ENCODE data around the gene STX12.
"Not testable (repeated sequence)": the region's sequence is repeated elsewhere in the genome, so short reads cannot be mapped to it uniquely, and the experiment has no call there.

STX12 gene

DNA sequence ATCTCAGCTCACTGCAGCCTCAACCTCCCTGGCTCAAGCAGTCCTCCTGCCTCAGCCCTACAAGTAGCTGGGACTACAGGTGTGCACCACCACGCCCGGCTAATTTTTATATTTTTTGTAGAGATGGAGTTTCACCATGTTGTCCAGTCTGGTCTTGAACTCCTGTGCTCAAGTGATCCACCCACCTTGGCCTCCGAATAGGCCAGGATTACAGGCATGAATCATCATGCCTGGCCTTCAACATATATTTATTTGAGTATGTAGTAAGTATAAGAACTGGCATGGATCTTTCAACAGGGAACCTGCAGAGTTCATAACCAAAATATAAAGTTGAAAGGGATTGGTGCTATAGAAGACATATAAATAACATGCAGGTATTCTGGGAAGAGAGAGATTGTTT, 2.3 kb downstream of the STX12 start:
- DNase-seq (ENCODE audit: low read depth in 3 of 3) = not testable (repeated sequence)

DNA sequence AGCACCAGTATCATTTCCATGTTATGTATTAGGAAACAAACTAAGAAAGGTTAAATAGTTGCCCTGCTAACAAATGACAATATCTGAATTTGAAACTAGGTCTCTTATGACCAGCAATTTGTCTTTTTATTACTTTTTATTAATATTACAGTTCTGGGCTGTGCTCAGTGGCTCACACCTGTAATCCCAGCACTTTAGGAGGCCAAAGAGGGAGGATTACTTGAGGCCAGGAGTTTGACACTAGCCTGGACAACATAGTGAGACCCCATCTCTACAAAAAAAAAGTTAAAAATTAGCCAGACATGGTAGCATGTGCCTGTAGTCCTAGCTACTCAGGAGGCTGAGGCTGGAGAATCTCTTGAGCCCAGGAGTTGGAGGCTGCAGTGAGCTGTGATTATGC, 3.3 kb downstream of the STX12 start:
- DNase-seq (ENCODE audit: low read depth in 3 of 3) = not testable (repeated sequence)

DNA sequence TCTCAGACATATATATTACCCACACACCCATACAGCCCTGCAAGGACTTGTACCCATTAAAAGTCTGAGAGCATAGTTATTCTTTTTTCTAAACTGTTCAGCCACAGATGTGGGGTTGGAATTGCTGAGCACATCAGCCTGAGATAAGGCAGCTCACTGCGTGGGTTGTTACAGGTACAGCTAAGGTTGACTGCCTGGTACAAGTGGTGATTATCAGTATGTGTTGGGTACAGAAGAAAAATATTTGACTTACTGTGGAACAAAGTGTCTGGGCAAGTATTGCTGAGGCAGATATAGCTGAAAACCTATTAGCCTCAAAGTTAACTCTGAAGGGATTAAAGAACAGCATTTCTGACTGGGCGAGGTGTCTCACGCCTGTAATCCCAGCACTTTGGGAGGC, 5.0 kb downstream of the STX12 start:
- no peak for DNase-seq (ENCODE audit: low read depth in 3 of 3)

DNA sequence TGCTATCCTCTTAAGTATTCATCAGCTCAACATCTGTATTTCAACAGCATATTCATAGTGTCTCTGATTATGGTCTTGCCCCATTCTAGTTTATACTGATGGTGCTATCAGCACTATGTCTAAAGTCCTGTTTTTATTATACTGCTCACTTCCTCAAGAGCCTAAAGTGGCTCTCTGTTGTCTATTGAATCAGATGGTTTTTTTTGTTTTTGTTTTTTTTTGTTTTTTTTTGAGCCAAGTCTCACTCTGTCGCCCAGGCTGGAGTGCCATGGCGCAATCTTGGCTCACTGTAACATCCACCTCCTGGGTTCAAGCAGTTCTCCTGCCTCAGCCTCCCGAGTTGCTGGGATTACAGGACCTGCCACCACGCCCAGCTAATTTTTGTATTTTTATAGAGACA, 6.1 kb downstream of the STX12 start:
- no peak for DNase-seq (ENCODE audit: low read depth in 3 of 3)

DNA sequence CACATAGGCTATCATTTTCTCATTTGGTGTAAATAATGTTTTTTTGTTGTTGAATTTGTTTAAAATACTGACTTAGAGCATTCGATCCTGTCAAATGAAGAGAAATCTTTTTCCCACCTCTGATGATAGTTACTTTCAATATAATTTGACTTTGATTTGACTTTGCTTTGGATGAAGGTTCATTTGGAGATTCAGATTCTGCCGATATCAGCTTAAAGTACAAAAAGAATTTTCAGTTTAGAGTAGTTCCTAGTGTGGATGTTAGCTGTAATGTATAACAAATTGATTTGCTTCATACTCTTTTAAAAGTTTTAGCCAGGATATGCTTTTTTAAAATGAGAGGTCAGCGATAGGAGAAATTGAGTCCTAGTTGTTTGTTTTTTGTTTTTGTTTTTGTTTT, 9.9 kb downstream of the STX12 start:
- DNase-seq (ENCODE audit: low read depth in 3 of 3) = no peak

DNA sequence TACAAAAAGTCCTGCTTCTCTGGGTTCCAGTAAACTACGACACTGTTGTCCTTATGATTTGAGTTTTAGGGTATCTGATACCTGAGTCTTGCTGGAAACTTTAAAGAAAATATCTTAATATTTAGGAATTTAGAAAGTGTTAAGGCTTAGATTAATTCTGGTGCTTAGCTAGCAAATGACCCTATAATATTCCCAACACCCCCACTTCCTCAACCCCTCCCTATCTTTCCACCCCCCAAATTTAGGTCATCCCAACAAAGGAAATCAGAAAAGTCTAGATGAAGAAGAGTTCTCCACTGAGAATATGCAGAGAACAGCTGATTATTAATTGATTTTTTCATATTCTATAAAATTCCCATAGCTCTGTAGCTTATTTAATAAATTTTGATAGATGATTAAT, 11.7 kb downstream of the STX12 start:
- no peak for DNase-seq (ENCODE audit: low read depth in 3 of 3)

DNA sequence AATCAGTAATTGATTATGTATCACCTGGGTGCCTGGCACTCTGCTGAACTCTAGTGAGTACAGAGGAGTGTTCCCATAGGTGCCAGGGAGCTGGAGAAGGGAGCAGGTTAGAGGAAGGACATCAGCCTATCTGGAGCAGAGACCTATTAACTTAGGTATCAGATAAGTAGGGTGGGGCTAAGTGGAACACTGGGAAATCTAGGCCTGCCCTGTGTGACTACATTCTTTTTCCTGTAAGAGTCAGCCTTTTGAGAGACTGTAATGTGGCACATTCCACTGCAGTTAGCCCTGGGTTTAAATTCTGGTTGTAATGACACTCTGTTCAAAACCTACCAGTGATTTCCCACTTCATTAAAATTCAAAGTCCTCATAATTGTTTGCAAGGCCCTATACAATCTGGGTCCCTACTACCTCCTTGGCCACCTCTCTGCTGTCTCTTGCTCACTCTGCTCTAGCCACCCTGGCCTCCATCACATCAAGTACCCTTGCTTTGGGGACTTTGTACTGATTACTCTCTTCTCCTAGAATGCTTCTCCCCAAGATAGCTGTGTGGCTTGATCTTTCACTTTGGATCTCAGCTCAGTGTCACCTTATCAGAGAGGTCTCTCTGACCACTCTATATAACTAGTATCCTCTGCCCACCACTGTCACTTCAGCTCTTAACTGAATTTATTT, 12.9 kb downstream of the STX12 start:
- no peak for DNase-seq (ENCODE audit: low read depth in 3 of 3)

DNA sequence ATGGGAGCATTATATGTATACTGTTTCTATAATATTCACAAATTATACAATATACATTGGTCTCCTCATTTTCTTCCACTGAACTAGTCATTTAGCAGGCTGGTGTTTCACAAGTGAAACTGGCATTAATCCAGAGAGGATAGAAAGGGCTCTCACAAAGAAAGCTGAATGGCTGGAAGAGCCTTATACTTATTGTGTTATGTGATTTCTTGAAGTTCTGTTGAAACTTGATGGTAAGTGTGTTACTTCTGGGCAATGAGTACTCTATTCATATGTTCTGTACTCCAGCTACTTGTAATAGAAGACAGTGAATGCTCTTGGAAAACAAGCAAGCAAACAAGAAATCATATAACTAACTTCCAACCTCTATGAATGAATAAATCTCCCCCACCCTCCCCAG, 14.9 kb downstream of the STX12 start:
- no peak for DNase-seq (ENCODE audit: low read depth in 3 of 3)

DNA sequence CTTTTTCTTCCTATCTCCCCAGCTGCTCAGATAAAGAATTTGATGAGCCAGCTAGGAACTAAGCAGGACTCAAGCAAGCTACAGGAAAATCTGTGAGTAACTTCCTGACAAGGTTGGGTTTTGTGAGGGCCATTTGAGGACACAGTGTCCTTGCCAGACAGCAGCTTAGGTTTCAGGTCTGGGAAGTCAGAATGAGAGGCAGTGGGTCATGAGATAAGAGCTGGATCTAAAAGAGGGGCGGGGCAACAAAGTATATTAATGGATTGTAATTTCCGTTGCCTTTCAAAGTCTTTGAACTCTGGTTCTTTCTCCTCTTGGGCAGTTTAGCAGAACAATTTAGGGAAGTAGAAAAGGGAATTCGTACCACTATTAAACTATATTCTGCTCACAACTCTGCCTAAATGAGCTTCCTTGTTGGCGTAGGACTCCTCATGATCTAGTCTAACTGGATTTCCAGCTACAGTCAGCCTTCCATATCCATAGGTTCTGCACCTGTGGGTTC, 16.6 kb downstream of the STX12 start:
- no peak for DNase-seq (ENCODE audit: low read depth in 3 of 3)

DNA sequence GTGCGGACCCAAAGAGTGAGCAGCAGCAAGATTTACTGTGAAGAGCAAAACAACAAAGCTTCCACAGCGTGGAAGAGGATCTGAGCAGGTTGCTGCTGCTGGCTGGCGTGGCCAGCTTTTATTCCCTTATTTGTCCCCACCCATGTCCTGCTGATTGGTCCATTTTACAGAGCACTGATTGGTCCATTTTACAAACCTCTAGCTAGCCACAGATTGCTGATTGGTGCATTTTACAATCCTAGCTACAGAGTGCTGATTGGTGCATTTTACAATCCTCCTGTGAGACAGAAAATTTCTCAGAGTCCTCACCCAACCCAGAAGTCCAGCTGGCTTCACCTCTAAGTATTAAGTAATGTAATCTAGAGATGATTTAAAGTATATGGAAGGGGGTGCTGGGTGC, 17.3 kb downstream of the STX12 start:
- DNase-seq (ENCODE audit: low read depth in 3 of 3) = not testable (repeated sequence)

DNA sequence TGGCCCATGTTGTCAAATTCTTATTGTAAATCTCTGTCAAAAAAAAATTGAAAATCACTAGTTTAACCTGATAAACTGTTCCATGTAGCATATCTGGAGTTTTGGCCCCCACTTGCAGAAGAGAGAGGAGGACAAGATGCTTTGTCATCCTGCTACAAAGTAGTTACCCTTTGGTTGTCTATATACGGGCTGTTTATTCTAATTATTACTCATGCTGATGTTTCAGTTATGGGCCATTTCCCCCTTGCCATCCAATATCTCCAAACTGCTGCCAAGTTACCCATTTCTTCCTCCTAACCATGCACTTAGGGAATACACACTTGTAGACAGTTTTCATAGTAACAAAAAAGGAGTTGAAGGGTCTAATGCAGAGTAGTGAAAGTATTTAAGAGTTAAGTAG, 22.6 kb downstream of the STX12 start:
- no peak for DNase-seq (ENCODE audit: low read depth in 3 of 3)

DNA sequence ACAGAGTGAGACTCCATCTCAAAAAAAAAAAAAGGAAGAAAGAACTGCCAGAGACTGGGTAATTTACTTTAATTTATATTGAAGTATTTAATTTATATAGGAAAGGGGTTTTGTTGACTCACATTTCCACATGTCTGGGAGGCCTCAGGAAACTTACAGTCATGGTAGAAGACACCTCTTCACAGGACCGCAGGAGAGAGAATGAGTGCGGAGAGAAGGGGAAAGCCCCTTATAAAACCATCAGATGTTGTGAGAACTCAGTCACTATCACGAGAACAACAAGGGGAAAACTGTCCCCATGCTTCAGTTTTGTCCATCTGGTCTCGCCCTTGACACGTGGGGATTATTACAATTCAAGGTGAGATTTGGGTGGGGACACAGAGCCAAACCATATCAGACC, 31.8 kb downstream of the STX12 start:
- no peak for DNase-seq (ENCODE audit: low read depth in 3 of 3)

DNA sequence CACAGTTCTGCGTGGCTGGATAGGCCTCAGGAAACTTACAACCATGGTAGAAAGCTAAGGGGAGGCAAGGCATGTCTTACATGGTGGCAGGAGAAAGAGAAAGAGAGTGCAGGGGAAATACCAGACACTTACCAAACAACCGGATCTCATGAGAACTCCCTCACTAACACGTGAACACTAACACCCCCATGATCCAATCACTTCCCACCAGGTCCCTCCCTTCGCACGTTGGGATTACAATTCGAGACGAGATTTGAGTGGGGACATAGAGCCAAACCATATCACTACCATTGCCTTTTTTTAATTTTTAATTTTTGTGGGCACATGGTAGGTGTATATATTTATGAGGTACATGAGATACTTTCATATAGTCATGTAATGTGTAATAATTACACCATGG, 33.7 kb downstream of the STX12 start:
- no peak for DNase-seq (ENCODE audit: low read depth in 3 of 3)

DNA sequence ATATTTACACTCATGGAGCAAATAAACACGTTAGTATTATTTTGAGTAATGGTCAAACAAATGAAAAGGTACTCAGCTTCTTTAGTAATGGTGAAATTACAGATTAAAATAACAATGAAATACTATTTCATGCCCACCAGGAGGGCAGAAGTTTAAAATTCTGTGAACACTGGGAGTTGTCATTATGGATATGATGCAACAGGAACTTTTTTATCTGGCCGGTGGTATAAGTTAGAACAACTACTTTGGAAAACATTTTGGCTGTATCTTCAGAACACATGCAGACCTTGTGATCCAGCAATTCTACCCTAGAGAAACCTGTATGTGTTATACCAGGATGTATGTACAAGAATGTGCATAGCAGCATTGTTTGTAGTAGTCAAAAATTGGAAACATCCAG, 34.4 kb downstream of the STX12 start:
- DNase-seq (ENCODE audit: low read depth in 3 of 3) = no peak

DNA sequence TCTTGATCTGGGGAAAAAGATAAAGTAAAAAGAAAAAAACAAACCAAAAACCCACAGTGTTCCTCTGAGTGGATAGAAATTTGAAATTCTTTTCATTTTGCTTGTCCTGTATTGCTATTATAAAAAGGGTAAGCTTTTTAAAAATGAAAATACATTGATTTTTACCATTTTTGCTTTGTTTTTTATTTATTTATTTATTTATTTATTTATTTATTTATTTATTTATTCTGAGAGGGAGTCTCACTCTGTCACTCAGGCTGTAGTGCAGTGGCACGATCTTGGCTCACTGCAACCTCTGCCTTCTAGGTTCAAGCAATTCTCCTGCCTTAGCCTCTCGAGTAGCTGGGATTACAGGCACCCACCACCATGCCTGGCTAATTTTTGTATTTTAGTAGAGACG, 35.1 kb downstream of the STX12 start:
- not testable (repeated sequence) for DNase-seq (ENCODE audit: low read depth in 3 of 3)

DNA sequence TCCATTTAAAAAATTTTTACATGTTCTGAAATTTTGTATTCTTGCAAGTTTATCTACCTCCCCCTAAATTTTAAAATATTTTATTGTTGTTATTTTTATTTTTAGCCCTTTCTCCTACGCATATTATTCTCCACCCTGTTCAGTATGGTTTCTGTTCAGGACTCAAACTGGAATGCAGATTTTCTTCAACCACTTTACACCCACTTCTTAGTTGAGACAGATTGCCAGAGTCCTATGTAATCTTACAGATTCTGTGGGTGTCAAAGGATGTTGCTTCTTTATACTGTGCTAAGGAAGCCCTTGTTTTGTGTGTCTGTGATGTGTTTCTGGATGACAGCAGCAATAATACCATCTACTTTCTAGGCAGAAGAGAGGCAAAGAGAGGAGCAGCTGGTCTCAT, 36.9 kb downstream of the STX12 start:
- DNase-seq (ENCODE audit: low read depth in 3 of 3) = no peak

DNA sequence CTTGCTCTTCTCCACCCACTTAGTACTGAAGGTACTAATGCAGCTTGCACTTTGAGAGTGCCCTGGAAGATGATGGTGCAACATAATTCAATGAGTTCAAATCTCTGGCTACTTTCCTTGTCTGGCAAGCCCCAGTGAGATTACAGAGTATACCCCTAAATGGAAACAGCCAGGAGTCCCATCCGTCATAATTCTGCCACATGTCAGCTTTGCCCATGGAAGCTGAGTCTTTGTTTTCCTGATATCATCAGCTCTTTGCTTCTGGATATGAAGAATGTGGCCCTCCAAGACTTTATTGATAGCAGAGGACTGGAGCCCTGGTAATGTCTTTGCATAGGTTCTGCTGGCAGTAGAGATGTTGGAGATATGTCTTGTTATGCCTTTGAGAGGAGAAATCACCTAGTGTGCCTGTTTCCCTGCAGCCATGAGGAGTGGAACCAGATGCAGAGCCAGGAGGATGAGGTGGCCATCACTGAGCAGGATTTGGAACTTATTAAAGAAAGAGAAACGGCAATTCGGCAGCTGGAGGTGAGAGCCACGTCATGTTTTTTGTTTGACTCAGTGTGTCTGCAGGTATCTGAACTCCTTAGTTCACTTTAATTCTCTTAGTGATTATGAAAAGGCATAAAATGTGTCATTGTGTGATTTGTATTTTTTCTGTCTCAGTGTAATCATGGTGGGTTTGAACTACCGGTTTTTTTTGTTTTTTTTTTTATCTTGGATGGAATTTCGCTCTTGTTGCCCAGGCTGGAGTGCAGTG, 38.9 kb downstream of the STX12 start:
- DNase-seq (ENCODE audit: low read depth in 3 of 3) = no peak

DNA sequence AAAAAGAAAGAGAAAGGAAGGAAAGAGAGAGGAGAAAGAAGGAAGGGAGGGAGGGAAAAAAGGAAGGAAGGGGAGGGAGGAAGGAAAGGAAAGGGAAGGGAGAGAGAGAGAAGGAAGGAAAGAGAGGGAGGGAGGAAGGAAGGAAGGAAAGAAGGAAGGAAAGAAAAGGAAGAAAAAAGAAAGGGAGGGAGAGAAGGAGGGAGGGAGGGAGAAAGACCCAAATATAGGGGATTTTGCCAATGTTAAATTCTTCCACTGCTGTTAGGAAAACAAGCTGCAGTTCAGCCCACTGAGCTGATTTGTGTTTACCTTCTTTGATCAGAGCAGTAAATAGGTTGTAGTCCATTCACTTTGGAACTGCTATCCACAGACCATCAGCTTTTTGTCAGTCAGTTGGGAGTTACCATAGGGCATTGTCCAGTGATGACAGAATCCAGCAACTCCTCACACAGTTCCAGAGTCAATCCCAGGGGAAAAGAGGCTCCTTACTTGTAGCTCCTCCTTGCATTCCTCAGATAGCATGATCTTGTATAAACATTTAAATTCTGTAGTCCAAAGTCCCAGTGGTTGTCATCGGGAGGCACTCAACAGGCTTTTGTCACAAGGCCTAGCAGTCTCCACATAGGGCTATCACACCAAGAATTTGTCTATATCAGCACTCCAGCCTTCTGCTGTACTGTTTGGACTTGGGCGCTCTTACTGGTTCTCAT, 44.1 kb downstream of the STX12 start:
- DNase-seq (ENCODE audit: low read depth in 3 of 3) = no peak

DNA sequence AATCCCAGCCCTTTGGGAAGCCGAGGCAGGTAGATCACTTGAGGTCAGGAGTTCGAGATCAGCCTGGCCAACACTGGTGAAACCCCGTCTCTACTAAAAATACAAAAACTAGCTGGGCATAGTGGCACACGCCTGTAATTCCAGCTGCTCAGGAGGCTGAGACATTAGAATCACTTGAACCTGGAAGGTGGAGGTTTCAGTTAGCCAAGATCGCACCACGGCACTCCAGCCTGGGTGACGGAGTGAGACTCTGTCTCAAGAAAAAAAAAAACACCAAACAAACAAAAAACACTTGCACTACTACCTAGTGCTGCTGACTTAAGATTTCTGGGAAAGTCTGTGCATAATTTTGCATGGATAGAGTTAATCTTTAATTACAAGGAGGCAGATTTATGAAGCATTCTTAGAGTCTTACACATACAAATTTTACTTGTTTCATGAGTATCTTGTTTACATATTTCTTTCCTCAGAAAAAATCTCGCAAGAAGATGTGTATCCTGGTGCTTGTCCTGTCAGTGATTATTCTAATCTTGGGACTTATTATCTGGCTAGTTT, 48.8 kb downstream of the STX12 start:
- DNase-seq (ENCODE audit: low read depth in 3 of 3) = no peak

DNA sequence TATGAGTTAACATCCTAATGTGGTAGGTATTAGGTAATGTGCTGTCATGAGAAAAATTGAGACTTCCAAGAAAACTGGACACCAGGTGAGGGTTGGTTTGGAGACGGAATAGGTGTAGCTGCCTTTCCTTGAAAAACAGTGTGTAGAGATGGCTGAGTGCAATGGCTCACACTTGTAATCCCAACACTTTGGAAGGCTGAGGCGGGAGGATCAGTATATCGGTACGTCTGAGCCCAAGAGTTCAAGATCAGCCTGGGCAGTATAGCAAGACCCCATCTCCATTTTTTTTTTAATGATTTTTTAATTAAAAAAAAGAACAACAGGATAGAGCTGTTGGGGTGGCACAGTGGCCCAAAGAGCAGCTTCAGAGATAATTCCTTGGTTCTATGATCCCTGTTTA, 50.8 kb downstream of the STX12 start:
- no peak for DNase-seq (ENCODE audit: low read depth in 3 of 3)

DNA sequence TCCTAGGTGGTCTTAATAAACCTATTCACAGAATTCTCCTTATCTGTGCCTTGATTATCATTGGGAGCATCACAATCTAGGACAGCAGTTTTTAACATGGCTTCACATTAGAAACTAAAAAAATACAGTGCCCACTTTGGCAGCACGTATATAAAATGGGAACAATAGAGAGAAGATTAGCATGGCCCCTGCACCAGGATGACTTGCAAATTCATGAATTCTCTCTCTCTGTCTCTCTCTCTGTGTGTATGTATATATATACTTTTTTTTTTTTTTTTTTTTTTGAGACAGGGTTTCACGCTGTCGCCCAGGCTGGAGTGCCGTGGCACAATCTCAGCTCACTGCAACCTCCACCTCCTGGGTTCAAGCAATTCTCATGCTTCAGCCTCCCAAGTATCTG, 51.4 kb downstream of the STX12 start:
- no peak for DNase-seq (ENCODE audit: low read depth in 3 of 3)

DNA sequence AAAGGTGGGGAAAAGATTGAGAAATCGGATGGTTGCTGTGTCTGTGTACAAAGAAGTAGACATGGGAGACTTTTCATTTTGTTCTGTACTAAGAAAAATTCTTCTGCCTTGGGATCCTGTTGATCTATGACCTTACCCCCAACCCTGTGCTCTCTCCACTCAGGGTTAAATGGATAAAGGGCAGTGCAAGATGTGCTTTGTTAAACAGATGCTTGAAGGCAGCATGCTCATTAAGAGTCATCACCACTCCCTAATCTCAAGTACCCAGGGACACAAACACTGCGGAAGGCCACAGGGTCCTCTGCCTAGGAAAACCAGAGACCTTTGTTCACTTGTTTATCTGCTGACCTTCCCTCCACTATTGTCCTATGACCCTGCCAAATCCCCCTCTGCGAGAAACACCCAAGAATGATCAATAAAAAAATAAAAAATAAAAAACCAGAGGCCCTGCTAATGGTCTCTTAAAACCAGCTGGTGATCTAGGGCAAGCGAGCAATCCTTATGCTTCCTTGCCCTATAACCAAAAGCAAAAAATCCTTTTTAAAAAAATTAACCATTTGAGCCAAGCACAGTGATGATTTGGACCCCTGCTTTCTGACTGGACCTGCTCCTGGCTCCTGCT, 56.4 kb downstream of the STX12 start:
- DNase-seq (ENCODE audit: low read depth in 3 of 3) = not testable (repeated sequence)

All from stimulated activated CD4-positive, alpha-beta T cell treated with anti-CD3 and anti-CD28 coated beads, TNF-alpha, amount 100 ng/mL, for 48 hours (primary cell).